Amniotic epithelial cell (primary cell): ENCODE results near the gene AVPR1A.
A peak's percentile ranks its signal among the peaks of the same experiment; 100 is the strongest.
"Not testable (repeated sequence)": the region's sequence is repeated elsewhere in the genome, so short reads cannot be mapped to it uniquely, and the experiment has no call there.

ENCODE experiments used
- DNase-seq: peaks from one replicate; pipeline ENCODE4 v3.0.0-alpha.2; 2010; ENCODE audit warnings: low read depth

The AVPR1A gene

GRCh38 chr12:63150713-63151622 lies at the start of gene AVPR1A:
Gene AVPR1A, minus strand, starts transcription at chr12:63151201. Its CDS starts 365 bp downstream, at chr12:63150836.
- DNase-seq = no peak

GRCh38 chr12:63196168-63196567 lies 45.2 kb upstream of the AVPR1A start:
- DNase-seq = no peak

- no peak for DNase-seq
These were observed 28.2 kb upstream of the AVPR1A start for GRCh38 chr12:63179224-63179623.

- no peak for DNase-seq
These were observed 19.3 kb upstream of the AVPR1A start for GRCh38 chr12:63170321-63170720.

GRCh38 chr12:63167741-63168140 lies 16.7 kb upstream of the AVPR1A start:
- not testable (repeated sequence) for DNase-seq

GRCh38 chr12:63164911-63165310 lies 13.9 kb upstream of the AVPR1A start:
- no peak for DNase-seq

GRCh38 chr12:63163541-63163940 lies 12.5 kb upstream of the AVPR1A start:
- no peak for DNase-seq

- DNase-seq = no peak
These were observed 4.4 kb upstream of the AVPR1A start for GRCh38 chr12:63155375-63155774.

- no peak for DNase-seq
These were observed 3.6 kb upstream of the AVPR1A start for GRCh38 chr12:63154560-63154959.

GRCh38 chr12:63152321-63152700 lies 1.3 kb upstream of the AVPR1A start:
- DNase-seq = no peak

- peak; percentile 26 for DNase-seq
These were observed 771 bp upstream of the AVPR1A start for GRCh38 chr12:63151623-63152320.

GRCh38 chr12:63149909-63150712 lies 890 bp downstream of the AVPR1A start:
- DNase-seq = no peak

GRCh38 chr12:63144556-63144955 lies 6.4 kb downstream of the AVPR1A start:
- DNase-seq = no peak

GRCh38 chr12:63138488-63138887 lies 12.5 kb downstream of the AVPR1A start:
- no peak for DNase-seq

GRCh38 chr12:63133981-63134380 lies 17.0 kb downstream of the AVPR1A start:
- DNase-seq = no peak

GRCh38 chr12:63132201-63132600 lies 18.8 kb downstream of the AVPR1A start:
- DNase-seq = no peak

GRCh38 chr12:63129927-63130326 lies 21.1 kb downstream of the AVPR1A start:
- DNase-seq = no peak

- no peak for DNase-seq
These were observed 26.2 kb downstream of the AVPR1A start for GRCh38 chr12:63124778-63125177.

GRCh38 chr12:63103494-63104131 lies 47.4 kb downstream of the AVPR1A start:
- peak; percentile 7 for DNase-seq

- DNase-seq = no peak
These were observed 49.1 kb downstream of the AVPR1A start for GRCh38 chr12:63101920-63102319.

GRCh38 chr12:63098851-63099250 lies 52.1 kb downstream of the AVPR1A start:
- no peak for DNase-seq
